HG03342 (cell line): ENCODE measurements around the gene UGGT1.
"Not testable (repeated sequence)": the region's sequence is repeated elsewhere in the genome, so short reads cannot be mapped to it uniquely, and the experiment has no call there.

Source experiments
- ATAC-seq: cut with Tn5 transposase; IDR thresholded peaks from one replicate; pipeline ENCODE4 v1.9.1; 2021; ENCODE audit warnings: mild to moderate bottlenecking, moderate library complexity; ENCODE audit not compliant: unreplicated experiment

UGGT1 gene

DNA sequence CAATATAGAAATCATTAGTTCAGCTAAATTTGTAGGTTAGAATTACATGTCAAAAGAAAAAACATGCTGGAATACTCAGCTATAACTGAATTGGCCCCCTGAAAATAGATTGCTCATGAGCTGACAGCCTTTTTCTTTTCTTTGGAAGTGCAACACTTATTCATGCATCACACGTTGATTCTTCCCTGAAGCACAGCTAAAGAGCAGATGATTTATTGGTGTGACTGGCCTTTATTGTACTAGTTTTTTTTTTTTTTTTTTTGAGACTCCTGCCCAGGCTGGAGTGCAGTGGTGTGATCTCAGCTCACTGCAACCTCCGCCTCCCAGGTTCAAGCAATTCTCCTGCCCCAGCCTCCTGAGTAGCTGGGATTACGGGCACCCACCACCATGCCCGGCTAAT, 83.1 kb downstream of the UGGT1 start:
- not testable (repeated sequence) for ATAC-seq

DNA sequence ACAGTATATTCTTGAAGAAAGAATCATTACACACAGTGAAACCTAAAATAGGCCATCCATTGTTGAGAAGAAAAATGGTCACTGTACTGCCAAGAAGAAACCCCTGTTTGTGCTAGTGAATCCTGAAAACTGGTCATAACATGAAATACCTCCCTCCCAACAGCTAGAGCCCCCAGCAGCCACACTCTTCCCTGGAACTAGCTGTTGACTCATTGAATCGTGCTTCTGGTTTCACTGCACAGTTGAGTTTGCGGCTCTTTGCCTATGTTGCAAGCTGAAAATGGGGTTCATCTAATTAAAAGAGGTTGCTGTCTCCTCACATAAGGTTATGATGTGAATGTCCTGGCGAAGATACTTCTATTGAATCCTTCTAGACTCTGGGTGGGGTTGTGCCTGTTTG, 86.3 kb downstream of the UGGT1 start:
- ATAC-seq = no peak

DNA sequence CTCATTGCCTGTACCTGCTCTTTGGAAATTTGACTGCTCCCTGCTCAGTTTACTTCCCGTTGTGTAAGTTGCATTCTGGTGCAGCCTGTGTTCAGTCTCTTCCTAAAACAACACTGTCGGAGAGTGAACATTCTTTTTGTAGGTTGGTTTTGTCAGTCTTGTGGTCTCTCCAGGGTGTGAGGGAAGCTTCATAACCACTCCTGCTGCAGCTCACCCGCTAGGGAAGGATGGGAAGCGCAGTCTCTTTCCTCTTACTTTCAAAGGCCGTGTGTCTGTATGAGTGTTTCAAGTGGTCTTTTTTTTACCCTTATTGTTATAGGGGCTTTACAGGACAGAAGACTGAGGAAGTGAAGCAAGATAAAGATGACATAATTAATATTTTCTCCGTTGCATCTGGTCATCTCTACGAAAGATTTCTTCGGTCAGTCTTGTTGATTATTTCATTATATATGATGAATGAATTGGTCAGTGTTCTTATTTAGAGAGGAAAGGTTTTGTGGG, 87.2 kb downstream of the UGGT1 start:
- no peak for ATAC-seq

DNA sequence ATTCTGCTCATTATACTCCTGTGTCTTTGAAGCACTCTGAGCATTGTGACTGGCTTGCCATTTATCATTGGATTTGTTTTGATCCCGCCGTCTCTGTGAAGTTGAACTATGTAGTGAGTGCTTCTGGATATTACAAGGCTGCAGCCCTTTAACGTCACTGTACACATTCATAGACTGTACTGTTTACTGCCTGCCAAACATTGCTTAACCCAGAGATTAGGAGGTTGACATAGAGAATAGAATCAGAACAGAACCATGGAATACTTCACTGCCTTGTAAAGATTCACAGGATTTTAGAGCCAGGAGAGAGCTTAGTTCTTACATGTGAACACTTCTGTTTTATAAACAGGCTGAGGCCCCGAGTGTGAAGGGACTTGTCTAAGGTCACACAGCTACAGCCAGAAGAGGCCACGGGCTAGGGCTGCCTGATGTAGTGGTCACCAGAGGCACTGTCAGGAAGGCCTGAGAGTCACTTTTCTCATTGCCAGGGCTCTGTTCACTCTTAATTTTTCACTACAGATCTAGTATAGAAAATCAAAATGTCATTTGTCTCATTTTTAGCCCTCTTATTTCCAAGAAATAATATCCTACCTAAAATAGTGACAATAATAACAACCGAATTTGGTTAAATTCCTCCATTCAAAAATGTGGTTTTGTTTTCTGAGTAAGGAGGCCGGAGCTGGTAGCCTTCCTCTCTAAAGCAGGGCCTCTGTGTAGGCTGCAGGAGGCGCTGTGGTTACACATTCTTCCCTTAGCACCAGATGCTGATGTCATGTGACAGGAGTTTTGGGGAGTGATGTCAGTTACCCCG, 87.9 kb downstream of the UGGT1 start:
- peak; percentile 58 for ATAC-seq

DNA sequence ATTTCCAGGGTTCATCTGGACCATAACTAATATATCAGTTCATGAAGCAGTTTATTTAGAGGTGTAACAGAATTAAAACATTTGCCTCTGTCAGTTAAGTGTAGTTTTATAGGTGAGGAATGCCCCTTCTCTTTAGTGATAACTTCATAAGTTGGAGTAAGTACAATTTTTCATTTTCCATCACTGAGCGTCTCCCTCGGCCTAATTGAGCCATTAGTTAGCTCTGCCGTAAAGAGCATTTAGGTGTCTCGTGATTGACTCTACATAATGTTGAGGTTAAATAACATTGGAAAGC, 88.4 kb downstream of the UGGT1 start:
- ATAC-seq = no peak

DNA sequence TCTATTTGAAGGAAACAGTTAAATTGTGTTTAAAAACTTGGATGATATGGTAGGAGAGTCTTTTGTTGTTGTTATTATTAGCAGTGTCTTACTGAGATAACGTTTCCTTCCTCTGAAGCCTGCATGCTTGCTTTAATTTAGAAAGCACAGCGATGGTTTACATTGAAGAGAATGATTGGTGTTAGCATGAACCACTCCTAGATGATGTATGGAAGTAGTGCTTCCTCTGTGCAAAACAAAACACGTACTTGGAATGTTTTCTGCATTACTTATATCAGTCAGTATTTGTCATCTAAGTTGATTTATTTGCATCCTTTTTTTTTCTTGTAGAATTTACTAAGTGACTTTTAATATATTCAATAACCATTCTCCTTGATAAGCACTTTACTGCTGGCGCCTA, 89.0 kb downstream of the UGGT1 start:
- no peak for ATAC-seq

DNA sequence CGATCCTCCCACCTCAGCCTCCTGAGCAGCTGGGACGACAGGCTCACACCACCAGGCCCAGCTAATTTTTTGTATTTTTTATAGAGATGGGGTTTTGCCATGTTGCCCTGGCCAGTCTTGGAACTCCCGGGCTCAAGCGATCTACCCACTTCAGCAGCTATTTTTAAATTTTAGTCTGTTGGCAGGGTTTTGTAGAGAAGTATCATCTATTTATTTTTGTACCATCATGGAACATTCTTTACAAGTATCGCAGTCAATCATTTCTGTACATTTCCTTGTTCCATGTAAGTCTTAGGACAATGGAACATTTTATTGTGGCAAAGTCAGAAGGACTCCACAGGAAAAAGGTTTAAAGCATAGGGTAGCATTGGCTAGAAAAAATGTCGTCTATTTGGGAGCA, 94.6 kb downstream of the UGGT1 start:
- ATAC-seq = no peak

DNA sequence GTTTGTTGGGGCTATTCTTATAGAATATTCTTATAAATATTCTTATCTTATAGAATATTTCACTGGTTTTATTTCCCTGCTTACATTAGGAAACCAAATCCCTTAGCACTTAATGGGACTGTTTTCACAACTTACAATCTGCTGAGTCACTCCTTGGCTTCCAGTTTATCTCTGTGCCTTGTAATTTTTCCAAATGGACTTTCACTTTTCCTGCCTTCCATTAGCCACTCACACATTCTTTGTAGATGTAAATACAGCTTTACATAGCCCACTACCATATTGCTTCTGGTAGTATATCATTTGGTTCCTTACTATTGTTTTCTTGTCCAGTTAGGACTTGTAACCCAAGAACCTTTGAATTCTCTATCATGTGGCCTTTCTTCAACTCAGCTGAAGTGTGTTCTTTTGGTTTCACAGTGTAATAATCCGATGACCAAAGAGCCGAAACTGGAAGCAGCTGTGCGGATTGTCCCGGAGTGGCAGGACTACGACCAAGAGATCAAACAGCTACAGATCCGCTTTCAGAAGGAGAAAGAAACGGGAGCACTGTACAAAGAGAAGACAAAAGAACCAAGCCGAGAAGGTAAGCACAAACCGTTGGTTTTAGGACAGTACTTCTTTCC, 96.1 kb downstream of the UGGT1 start:
- no peak for ATAC-seq

DNA sequence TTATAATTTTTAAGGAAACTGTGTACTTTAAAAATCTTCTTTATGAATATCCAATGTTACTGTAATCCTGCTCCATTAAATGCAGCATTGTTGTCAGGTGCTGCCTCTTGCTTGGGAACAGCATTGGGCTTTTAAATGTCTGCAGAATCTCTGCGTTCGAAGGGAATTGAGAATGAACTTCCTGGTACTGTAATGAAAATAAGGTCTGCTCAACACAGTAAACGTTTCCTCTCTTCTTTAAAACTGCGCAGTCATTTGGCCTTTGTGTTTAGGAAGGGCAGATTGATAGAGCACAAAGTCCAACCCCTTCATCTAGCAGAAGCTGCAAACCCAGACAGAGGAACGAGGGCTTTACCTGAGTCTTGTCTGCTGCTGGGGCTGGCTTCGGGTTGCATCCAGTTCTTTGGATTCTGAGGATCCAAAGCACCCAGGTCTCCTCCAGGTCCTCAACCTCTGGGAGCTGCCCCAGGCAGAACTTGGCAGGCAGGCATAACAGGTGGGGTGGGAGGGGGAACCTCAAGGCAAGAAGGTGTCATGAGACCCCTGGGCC, 104.5 kb downstream of the UGGT1 start:
- ATAC-seq = no peak

DNA sequence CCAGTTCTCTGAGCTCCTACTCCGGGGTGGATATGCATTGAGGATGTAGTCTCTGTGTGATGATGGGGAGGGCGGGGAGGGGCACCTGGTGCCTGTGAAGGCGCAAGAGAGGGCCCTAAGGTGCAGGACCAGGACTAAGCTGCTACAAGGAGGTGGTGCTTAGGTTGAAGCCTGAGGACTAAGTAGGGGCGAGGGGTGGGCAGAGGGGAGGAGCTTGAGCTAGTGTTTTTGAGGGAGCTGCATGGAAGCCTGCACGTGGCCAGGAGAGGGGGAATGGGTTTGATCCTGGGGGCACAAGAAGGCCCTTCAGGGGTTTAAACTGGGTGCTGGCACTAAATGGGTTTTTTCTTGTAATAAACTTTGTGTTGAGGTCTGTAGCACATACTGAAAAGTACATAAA, 105.0 kb downstream of the UGGT1 start:
- ATAC-seq = no peak

DNA sequence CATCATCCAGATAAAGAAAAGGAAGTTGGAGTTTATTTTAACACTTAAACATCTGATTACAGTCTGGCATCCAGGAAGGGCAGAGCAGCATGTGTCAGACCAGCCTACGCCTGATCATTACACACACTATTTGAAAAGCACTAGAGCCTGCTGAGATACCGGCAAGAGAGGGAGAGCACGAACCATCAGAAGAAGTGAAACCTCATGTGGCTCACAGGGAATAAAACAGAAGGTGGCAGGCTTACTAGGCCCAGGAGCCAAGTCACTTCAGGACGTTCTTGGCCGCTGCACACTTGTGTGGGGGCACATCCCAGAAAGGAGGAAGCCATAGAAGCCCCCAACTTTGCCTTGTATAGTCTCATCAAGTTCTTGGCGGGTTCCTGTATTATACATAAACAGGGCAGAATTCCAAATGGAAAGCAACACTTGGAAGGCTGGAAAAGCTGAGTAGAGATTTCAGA, 105.5 kb downstream of the UGGT1 start:
- ATAC-seq = no peak

DNA sequence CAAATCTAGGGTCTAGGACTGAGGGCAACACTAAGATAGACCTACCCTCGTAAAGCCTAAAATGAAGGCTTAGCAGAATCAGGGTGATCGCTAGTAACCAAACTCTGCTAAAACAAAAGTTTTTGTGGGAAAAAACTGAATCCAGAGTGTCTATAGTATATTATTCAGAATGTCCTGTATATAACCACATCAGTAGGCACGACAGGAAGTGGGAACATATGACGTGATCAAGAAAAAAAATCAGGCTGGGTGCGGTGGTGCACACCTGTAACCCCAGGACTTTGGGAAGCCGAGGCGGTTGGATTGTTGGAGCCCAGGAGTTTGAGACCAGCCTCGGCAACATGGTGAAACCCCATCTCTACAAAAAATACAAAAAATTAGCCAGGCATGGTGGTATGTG, 106.1 kb downstream of the UGGT1 start:
- ATAC-seq = no peak

DNA sequence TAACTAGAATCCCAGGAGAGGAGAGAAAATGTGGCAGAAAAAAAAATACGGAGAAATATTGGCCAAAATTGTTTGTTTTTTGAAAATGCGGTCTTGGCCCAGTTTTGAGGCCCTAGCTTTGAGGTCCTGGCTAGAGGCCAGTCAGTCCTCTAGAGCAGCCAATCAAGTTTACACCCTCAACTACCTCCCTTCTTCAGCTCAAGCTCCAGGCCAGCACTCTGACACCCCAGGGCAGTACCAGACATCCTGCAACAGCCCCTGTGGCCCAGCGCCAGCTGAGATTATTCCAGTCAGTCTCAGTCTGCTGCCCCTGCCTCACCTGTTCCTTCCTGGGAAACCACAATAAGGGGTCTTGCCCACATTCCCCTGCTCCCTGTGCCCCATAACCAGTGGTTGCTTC, 107.7 kb downstream of the UGGT1 start:
- ATAC-seq = no peak

DNA sequence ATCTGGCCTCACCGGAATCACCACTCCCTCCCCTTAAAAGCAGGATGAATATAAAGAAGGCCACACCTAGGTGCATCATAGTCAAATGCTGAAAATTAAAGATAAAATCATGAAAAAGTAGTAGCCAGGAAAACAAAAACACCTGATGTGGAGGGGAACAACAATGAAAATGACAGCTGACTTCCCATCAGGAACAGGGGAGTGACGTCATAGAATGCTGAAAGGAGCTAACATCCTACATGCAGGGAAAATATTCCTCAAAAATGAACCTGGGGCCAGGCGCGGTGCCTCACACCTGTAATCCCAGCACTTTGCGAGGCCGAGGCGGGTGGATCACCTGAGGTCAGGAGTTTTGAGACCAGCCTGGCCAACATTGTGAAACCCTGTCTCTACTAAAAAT, 108.1 kb downstream of the UGGT1 start:
- no peak for ATAC-seq

DNA sequence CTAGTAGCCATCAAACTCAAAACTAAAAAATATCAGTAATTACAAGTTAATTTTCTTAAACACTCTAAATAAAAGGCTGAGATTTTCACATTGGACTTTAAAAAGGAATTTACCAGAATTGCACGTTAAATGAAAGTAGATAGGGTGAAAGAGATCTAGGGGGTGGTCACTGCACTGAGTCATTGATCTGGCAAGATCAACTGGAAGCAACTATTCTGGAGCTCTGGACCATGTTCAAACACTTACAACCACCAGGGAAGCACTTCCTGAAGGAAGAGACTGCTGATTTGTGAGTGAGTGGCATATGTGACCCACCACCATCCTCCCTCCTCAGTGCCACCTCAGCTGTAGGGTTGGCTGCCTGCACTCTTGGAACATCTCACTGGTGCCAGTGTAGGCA, 111.8 kb downstream of the UGGT1 start:
- ATAC-seq = no peak

DNA sequence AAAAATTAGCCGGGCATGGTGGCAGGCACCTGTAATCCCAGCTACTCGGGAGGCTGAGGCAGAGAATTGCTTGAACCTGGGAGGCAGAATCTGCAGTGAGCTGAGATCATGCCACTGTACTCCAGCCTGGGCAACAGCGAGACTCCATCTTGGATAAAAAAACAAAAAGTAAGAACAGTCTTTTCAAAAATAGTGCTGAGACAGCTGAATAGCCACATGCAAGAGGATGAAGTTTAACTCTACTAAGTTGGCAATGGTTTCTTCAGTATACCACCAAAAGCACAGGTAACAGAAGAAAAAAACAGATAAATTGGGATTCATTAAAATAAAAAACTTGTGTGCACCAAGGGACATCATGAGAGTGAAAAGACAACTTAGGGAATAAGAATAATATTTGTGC, 115.2 kb downstream of the UGGT1 start:
- no peak for ATAC-seq

DNA sequence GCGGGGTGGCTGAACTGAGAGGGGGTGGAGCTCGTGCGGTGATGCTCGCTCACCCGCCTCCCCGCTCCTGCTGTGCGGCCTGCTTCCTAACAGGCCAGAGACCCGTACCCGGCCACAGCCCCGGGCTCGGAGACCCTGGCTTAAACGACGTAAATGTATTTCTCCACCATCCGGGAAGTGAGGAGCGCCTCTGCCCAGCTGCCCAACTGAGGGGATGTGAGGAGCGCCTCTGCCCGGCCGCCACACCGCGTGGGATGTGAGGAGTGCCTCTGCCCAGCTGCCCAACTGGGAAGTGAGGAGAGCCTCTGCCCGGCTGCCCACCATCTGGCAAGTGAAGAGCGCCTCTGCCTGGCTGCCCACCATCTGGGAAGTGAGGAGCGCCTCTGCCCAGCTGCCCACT, 117.0 kb downstream of the UGGT1 start:
- ATAC-seq = no peak

DNA sequence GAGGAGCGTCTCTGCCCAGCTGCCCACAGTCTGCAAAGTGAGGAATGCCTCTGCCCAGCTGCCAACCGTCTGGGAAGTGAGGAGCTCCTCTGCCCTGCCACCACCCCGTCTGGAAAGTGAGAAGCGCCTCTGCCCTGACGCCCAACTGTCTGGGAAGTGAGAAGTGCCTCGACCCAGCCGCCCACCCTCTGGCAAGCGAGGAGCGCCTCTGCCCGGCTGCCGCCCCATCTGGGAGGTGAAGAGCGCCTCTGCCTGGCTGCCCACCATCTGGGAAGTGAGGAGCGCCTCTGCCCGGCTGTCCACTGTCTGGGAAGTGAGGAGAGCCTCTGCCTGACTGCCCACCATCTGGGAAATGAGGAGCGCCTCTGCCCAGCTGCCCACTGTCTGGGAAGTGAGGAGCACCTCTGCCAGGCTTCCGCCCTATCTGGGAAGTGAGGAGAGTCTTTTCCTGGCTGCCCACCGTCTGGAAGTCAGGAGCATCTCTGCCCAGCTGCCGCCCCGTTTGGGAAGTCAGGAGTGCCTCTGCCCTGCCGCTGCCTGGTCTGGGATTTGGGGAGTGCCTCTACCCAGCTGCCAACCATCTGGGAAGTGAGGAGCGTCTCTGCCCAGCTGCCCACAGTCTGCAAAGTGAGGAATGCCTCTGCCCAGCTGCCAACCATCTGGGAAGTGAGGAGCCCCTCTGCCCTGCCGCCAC, 117.8 kb downstream of the UGGT1 start:
- ATAC-seq = not testable (repeated sequence)

DNA sequence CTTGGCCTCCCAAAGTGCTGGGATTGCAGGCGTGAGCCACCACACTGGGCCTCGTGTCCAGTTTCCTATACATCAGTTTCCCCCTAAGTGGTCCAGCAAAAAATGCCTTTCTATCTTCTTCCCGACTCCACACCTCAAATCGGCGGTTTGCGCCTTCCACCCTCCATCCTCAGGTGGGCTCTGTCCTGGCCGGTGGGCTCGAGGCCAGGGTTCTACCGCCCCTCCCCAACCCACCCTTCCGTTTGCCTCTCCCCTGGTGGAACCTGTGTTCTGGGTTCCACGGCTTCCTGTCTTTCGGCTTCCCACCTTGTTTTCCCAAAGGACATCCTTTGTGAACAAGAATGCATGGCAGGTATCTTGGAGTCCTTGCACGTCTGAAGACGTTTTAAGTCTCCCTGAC, 123.3 kb downstream of the UGGT1 start:
- ATAC-seq = no peak

DNA sequence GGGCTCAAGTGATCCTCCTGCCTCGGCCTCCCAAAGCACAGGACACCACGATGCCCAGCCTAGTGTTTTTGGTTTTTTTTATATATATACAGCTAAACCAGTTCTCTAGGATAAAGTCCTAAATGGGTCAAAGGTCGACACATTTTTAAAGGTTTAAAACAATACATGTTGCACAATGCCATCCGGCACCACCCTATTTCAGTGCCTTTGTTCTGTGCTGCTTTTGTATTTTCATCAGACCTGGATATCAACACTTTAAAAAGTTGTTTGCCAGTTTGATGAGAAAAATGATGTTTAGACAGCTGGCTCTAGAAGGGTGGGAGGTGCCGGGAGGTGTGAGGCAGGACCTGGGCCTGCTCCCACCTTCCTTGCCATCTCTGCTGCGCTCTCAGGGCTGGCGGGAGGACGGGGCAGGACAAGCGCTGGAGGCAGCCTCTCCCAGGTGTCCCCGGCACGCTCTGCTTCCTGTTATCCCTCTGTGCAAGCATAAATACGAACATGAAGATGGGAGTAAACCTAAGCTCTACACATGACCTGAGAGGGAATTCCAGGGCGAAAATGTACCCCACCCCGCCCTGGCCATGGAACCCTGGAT, 124.0 kb downstream of the UGGT1 start:
- no peak for ATAC-seq

DNA sequence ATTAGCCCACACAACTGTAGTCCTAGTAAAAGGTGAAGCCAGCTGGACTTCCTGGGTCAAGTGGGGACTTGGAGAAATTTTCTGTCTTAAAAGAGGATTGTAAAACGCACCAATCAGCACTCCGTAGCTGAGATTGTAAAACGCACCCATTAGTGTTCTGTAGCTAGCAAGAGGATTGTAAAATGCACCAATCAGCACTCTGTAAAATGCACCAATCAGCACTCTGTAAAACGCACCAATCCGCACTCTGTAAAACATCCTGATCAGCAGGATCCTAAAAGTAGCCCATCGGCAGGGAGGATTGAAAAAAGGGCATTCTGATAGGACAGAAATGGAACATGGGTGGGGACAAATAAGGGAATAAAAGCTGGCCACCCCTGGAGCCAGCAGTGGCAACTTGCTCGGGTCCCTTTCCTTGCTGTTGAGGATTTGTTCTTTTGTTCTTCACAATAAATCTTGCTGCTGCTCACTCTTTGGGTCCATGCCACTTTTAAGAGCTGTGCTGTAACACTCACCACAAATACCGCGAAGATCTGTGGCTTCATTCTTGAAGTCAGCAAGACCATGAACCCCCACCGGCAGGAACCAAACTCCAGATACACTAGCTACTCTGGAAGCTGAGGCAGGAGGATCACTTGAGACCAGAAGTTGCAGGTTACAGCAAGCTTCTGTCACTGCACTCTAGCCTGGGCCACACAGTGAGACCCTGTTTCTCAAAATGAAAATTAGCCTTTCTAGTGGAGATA, 125.1 kb downstream of the UGGT1 start:
- ATAC-seq = no peak
